HL-60 (cell line): Measurements from ENCODE around the gene VWA8.

Experiments
- DNase-seq, 2 experiments: peaks; one replicate each; pipeline ENCODE4 v3.0.0-alpha.2; 2010 to 2020; ENCODE audit warnings: low read depth in 1 of 2, low spot score in 1 of 2
- H3K27ac ChIP-seq: fragments of 250-450 bp; sonication (Bioruptor Pico); replicated peaks from 2 replicates; pipeline ENCODE4 v1.5.1; 2020; ENCODE audit warnings: mild to moderate bottlenecking, moderate library complexity
- H3K27me3 ChIP-seq: fragments of 250-450 bp; sonication (Bioruptor Pico); 2 replicates; pipeline ENCODE4 v1.5.1; 2021; ENCODE audit warnings: mild to moderate bottlenecking, moderate library complexity; ENCODE audit not compliant: insufficient read depth, poor library complexity, severe bottlenecking
- H3K4me3 ChIP-seq: replicated peaks from 2 replicates; pipeline ENCODE4 v1.5.1; 2011; ENCODE audit warnings: mild to moderate bottlenecking, control low read depth, low read length; ENCODE audit not compliant: insufficient read depth
- GABPA ChIP-seq: IDR thresholded peaks from 2 replicates; pipeline ENCODE4 v1.6.1; 2012; ENCODE audit warnings: low read depth
- POLR2AphosphoS5 ChIP-seq: IDR thresholded peaks from 2 replicates; pipeline ENCODE4 v1.6.1; 2012; ENCODE audit warnings: low read depth
- SPI1 ChIP-seq: IDR thresholded peaks from 2 replicates; pipeline ENCODE4 v1.6.1; 2012; ENCODE audit warnings: low read depth, mild to moderate bottlenecking, borderline replicate concordance
- TF ChIP-seq, protein P1 (sequence below): IDR thresholded peaks from one replicate; pipeline ENCODE4 v1.5.1; 2011; ENCODE audit warnings: low read length, control low read depth, inconsistent platforms; ENCODE audit not compliant: insufficient read depth
- TF ChIP-seq, protein P2 (sequence below): IDR thresholded peaks from 2 replicates; pipeline ENCODE4 v1.6.1; 2012; ENCODE audit warnings: low read depth; ENCODE audit not compliant: insufficient replicate concordance

Gene VWA8

DNA sequence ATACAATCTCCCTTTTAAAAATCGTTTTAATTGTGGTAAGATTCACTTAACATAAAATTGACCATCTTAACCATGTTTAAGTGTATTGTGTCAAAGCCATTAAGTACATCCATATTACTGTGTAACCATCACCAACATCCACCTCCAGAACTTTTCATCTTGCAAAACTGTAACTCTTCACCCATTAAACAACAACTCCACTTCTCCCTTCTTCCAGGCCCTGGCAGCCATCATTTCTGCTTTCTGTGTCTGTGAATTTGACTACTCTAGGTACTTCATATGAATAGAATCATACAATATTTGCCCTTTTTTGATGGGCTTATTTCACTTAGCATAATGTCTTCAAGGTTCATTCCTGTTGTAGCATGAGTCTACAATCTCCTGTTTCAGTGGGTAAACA lies 36.5 kb upstream of the VWA8 start:
- DNase-seq = no peak
- Histone ChIP-seq H3K27ac (no peak overlapping the region), H3K27me3 (peaks cover 2% of the 10 kb centered on the region), H3K4me3 (no peak overlapping the region)
- TF ChIP-seq, protein P1, sequence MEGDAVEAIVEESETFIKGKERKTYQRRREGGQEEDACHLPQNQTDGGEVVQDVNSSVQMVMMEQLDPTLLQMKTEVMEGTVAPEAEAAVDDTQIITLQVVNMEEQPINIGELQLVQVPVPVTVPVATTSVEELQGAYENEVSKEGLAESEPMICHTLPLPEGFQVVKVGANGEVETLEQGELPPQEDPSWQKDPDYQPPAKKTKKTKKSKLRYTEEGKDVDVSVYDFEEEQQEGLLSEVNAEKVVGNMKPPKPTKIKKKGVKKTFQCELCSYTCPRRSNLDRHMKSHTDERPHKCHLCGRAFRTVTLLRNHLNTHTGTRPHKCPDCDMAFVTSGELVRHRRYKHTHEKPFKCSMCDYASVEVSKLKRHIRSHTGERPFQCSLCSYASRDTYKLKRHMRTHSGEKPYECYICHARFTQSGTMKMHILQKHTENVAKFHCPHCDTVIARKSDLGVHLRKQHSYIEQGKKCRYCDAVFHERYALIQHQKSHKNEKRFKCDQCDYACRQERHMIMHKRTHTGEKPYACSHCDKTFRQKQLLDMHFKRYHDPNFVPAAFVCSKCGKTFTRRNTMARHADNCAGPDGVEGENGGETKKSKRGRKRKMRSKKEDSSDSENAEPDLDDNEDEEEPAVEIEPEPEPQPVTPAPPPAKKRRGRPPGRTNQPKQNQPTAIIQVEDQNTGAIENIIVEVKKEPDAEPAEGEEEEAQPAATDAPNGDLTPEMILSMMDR = no peak
- TF ChIP-seq POLR2AphosphoS5 = no peak
- TF ChIP-seq, protein P2, sequence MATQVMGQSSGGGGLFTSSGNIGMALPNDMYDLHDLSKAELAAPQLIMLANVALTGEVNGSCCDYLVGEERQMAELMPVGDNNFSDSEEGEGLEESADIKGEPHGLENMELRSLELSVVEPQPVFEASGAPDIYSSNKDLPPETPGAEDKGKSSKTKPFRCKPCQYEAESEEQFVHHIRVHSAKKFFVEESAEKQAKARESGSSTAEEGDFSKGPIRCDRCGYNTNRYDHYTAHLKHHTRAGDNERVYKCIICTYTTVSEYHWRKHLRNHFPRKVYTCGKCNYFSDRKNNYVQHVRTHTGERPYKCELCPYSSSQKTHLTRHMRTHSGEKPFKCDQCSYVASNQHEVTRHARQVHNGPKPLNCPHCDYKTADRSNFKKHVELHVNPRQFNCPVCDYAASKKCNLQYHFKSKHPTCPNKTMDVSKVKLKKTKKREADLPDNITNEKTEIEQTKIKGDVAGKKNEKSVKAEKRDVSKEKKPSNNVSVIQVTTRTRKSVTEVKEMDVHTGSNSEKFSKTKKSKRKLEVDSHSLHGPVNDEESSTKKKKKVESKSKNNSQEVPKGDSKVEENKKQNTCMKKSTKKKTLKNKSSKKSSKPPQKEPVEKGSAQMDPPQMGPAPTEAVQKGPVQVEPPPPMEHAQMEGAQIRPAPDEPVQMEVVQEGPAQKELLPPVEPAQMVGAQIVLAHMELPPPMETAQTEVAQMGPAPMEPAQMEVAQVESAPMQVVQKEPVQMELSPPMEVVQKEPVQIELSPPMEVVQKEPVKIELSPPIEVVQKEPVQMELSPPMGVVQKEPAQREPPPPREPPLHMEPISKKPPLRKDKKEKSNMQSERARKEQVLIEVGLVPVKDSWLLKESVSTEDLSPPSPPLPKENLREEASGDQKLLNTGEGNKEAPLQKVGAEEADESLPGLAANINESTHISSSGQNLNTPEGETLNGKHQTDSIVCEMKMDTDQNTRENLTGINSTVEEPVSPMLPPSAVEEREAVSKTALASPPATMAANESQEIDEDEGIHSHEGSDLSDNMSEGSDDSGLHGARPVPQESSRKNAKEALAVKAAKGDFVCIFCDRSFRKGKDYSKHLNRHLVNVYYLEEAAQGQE = no peak
- no peak for TF ChIP-seq GABPA
- no peak for TF ChIP-seq SPI1

DNA sequence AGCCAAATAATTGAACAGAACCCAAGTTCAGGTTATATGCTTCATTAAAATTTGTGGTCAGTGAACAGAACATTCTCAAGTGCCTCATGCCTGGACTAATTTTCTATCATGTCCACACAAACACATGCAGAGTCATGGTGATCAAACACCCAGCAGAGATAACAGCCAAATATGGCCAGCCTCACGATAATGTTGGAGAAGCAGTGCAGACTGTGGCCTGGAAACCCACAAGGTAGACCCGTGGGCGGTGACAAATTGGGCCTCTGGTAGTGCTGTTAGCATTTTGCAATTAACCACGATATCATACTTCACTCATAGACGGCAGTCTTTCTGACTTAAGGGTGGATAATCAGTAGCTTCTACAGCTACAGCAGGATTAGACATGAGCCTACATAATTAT lies 35.0 kb upstream of the VWA8 start:
- peaks cover under 1% of the 10 kb centered on the region for H3K27me3 ChIP-seq
- DNase-seq = peak; percentile 49 to 93
- no peak overlapping the region for H3K4me3 ChIP-seq
- no peak overlapping the region; the same call in 1 of the 2 replicates for H3K27ac ChIP-seq
- TF ChIP-seq POLR2AphosphoS5 = peak; percentile 97
- TF ChIP-seq, protein P1 = no peak
- TF ChIP-seq SPI1 = no peak
- no peak for TF ChIP-seq GABPA
- TF ChIP-seq, protein P2 = no peak

DNA sequence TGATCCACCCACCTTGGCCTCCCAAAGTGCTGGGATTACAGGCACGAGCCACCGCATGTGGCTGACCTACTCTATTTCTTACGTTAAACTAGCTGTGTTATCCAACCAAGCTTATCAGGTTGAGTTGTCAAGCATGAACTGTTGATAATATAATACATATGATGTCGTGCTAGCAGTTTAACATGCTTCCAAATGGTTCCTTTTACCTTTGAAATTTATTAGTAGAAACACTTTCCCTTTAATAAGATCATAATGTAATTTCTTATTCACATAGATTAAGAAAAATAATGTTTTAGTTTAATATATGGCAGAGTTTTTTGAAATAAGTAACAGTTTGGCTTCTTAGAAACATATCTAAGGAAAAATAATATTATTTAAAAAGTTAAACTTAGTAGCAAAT lies 34.4 kb upstream of the VWA8 start:
- TF ChIP-seq SPI1 (no peak), GABPA (no peak), POLR2AphosphoS5 (no peak)
- TF ChIP-seq, protein P1 = no peak
- TF ChIP-seq, protein P2 = no peak
- H3K4me3 ChIP-seq = no peak overlapping the region
- no peak for DNase-seq
- H3K27me3 ChIP-seq = no peaks in the 10 kb centered on the region
- no peak overlapping the region; the same call in 1 of the 2 replicates for H3K27ac ChIP-seq
